Smooth muscle cell (in vitro differentiated cells): ENCODE measurements around the gene GALT. TPM values are rescaled to one million over a fixed set of nuclear protein-coding genes. Genes with fewer than 3 reads are reported as not detected.

ENCODE experiments used
- DNase-seq: peaks from one replicate; lab custom pipeline; 2025; ENCODE audit not compliant: unreplicated experiment; lab: John Stamatoyannopoulos, UW
- H2AFZ ChIP-seq: fragments of 200-600 bp; sonication (generic); 2 replicates; pipeline ENCODE4 v1.6.0; 2016; ENCODE audit warnings: antibody characterized with exemption, low read depth, mild to moderate bottlenecking
- H3F3A ChIP-seq: fragments of 200-600 bp; sonication (generic); 2 replicates; pipeline ENCODE4 v1.6.0; 2017; ENCODE audit warnings: antibody characterized with exemption, low read depth
- H3K27ac ChIP-seq: fragments of 200-600 bp; sonication (generic); 2 replicates; pipeline ENCODE4 v1.5.1; 2016; ENCODE audit warnings: low read depth, mild to moderate bottlenecking
- H3K27me3 ChIP-seq: fragments of 200-600 bp; sonication (generic); 2 replicates; pipeline ENCODE4 v1.6.1; 2016; ENCODE audit warnings: low read depth, mild to moderate bottlenecking
- H3K36me3 ChIP-seq: fragments of 200-600 bp; sonication (generic); 2 replicates; pipeline ENCODE4 v1.5.1; 2016; ENCODE audit warnings: low read depth
- H3K4me1 ChIP-seq: fragments of 200-600 bp; sonication (generic); 2 replicates; pipeline ENCODE4 v1.5.1; 2016; ENCODE audit warnings: low read depth
- H3K4me2 ChIP-seq: fragments of 200-600 bp; sonication (generic); 2 replicates; pipeline ENCODE4 v1.6.0; 2016; ENCODE audit warnings: mild to moderate bottlenecking
- H3K4me3 ChIP-seq: fragments of 200-600 bp; sonication (generic); 2 replicates; pipeline ENCODE4 v1.5.1; 2016; ENCODE audit warnings: mild to moderate bottlenecking
- H3K79me2 ChIP-seq: fragments of 200-600 bp; sonication (generic); 2 replicates; pipeline ENCODE4 v1.6.0; 2016; ENCODE audit warnings: low read depth, mild to moderate bottlenecking
- H3K9ac ChIP-seq: fragments of 200-600 bp; sonication (generic); 2 replicates; pipeline ENCODE4 v1.6.0; 2016; ENCODE audit warnings: low read depth
- H3K9me3 ChIP-seq: fragments of 200-600 bp; sonication (generic); replicated peaks from 2 replicates; pipeline ENCODE4 v1.5.1; 2016; ENCODE audit warnings: low read depth
- H4K20me1 ChIP-seq: fragments of 200-600 bp; sonication (generic); 2 replicates; pipeline ENCODE4 v1.6.0; 2016; ENCODE audit warnings: low read depth
- WGBS: methylation state at CpG from one replicate; pipeline ENCODE4 v1.1.7; 2016; ENCODE audit warnings: low lambda C conversion rate; 5-methylcytosine and 5-hydroxymethylcytosine counted together
- polyA plus RNA-seq: library from polyadenylated mRNA; unstranded; fragments of >200 nt; fragmentation: Nextera tagmentation; extraction: Ambion mirVana; gene quantifications from 2 replicates; pipeline ENCODE4 v1.2.1, GENCODE V29; 2016
- total RNA-seq: library from RNA; depleted of rRNA; stranded (reverse); fragments of >200 nt; gene quantifications from 2 replicates; pipeline ENCODE4 v1.2.3, GENCODE V29; 2014
- TF ChIP-seq, protein P1 (sequence below): fragments of 200-600 bp; sonication (generic); IDR thresholded peaks from 2 replicates; pipeline ENCODE4 v1.5.1; 2017; ENCODE audit warnings: borderline replicate concordance, mild to moderate bottlenecking, antibody characterized with exemption; ENCODE audit not compliant: insufficient read depth, poor library complexity, severe bottlenecking

The GALT gene
- total and polyA plus RNA-seq, 2 experiments from 2014 or later: 32.9 to 46.4 TPM

- DNase-seq: no peak
- no peak overlapping the region for H3K4me2 ChIP-seq
- H3K9me3 ChIP-seq: no peaks in the 10 kb centered on the region
Observed at GRCh38 chr9:34648673-34649072, 2.2 kb downstream of the GALT start.

GRCh38 chr9:34650816-34651215, 4.3 kb downstream of the GALT start:
- Histone ChIP-seq H3K4me2 (peak overlapping the region; percentile 86), H3K36me3 (no peaks in the 10 kb centered on the region), H3K27ac (peak overlapping the region; percentile 79), H3K4me1 (peaks cover 27% of the 10 kb centered on the region), H3K27me3 (no peaks in the 10 kb centered on the region), H4K20me1 (no peaks in the 10 kb centered on the region), H3K4me3 (no peak overlapping the region), H2AFZ (no peak overlapping the region), H3K79me2 (peaks cover 21% of the 10 kb centered on the region), H3F3A (peaks cover 17% of the 10 kb centered on the region), H3K9me3 (no peaks in the 10 kb centered on the region), H3K9ac (no peak overlapping the region)
- TF ChIP-seq, protein P1, sequence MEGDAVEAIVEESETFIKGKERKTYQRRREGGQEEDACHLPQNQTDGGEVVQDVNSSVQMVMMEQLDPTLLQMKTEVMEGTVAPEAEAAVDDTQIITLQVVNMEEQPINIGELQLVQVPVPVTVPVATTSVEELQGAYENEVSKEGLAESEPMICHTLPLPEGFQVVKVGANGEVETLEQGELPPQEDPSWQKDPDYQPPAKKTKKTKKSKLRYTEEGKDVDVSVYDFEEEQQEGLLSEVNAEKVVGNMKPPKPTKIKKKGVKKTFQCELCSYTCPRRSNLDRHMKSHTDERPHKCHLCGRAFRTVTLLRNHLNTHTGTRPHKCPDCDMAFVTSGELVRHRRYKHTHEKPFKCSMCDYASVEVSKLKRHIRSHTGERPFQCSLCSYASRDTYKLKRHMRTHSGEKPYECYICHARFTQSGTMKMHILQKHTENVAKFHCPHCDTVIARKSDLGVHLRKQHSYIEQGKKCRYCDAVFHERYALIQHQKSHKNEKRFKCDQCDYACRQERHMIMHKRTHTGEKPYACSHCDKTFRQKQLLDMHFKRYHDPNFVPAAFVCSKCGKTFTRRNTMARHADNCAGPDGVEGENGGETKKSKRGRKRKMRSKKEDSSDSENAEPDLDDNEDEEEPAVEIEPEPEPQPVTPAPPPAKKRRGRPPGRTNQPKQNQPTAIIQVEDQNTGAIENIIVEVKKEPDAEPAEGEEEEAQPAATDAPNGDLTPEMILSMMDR: no peak
- DNase-seq: no peak
- 87% methylated on average over 5 of the region's 5 CpGs for WGBS

More at GRCh38 chr9:34648673-34649072, 2.2 kb downstream of the GALT start:
- H4K20me1 ChIP-seq: no peaks in the 10 kb centered on the region
- H3F3A ChIP-seq: peaks cover 17% of the 10 kb centered on the region
- no peaks in the 10 kb centered on the region for H3K36me3 ChIP-seq
- peaks cover 22% of the 10 kb centered on the region for H3K4me1 ChIP-seq
- H3K79me2 ChIP-seq: peaks cover 21% of the 10 kb centered on the region
- 96% methylated on average over 8 of the region's 8 CpGs for WGBS
- no peaks in the 10 kb centered on the region for H3K27me3 ChIP-seq
- TF ChIP-seq, protein P1: no peak
- no peak overlapping the region for H2AFZ ChIP-seq
- no peak overlapping the region for H3K9ac ChIP-seq
- H3K27ac ChIP-seq: no peak overlapping the region
- no peak overlapping the region for H3K4me3 ChIP-seq

DNA sequence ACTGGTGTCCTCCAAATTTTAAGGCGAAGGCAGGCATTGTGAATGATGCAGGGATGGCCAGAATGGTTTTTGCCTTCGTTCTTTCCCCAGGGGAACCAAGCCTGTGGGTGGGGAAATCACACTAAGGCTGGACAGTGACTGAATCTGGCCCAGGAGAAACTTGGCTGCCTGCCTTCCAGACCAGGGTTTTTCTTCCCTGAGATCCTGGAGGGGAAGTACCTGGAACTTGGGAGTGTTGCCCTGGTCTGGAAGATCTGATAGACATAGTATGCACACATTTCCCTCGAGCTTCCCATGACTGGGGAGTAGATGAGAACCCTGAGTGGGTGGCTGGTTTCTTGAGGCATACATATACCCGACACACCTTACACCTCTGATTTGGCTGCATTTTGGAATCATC, 4.8 kb downstream of the GALT start:
- H3K4me1 ChIP-seq: peaks cover 27% of the 10 kb centered on the region
- peak overlapping the region; percentile 71 for H2AFZ ChIP-seq
- H3K9ac ChIP-seq: peak overlapping the region; percentile 76
- WGBS: 59% methylated on average over 4 of the region's 4 CpGs
- H3K9me3 ChIP-seq: no peaks in the 10 kb centered on the region
- H3K4me3 ChIP-seq: peak overlapping the region; percentile 48
- no peaks in the 10 kb centered on the region for H3K27me3 ChIP-seq
- H3K27ac ChIP-seq: peak overlapping the region; percentile 79
- no peak for DNase-seq
- peak overlapping the region; percentile 86 for H3K4me2 ChIP-seq
- peaks cover 17% of the 10 kb centered on the region for H3F3A ChIP-seq
- TF ChIP-seq, protein P1: no peak
- no peaks in the 10 kb centered on the region for H3K36me3 ChIP-seq
- no peaks in the 10 kb centered on the region for H4K20me1 ChIP-seq
- H3K79me2 ChIP-seq: peaks cover 21% of the 10 kb centered on the region

GRCh38 chr9:34651876-34652601, 5.6 kb downstream of the GALT start, which contains the start of gene IL11RA:
Gene IL11RA (plus strand): TSS chr9:34652185. CDS start chr9:34655218, 3,033 bp downstream.
- Histone ChIP-seq H3K36me3 (no peaks in the 10 kb centered on the region), H3K27me3 (no peaks in the 10 kb centered on the region), H3K27ac (peak within 1 kb of the TSS; percentile 79), H4K20me1 (no peaks in the 10 kb centered on the region), H3K9me3 (no peaks in the 10 kb centered on the region), H3K4me3 (peak within 1 kb of the TSS; percentile 48), H3K4me2 (peak within 1 kb of the TSS; percentile 86), H2AFZ (peak within 1 kb of the TSS; percentile 71), H3K4me1 (peaks cover 27% of the 10 kb centered on the region), H3F3A (peaks cover 17% of the 10 kb centered on the region), H3K79me2 (peaks cover 21% of the 10 kb centered on the region), H3K9ac (peak within 1 kb of the TSS; percentile 76)
- 3% methylated on average over 24 of the region's 24 CpGs for WGBS
- TF ChIP-seq, protein P1: no peak
- DNase-seq: peak; percentile 55
